HepG2 (cell line): ENCODE measurements around the gene PLXNA4. TPM values are rescaled to one million over a fixed set of nuclear protein-coding genes. Genes with fewer than 3 reads are reported as not detected.

ENCODE experiments used
- ATAC-seq: fragments of 200-7000 bp; cut with Tn5 transposase; 3 replicates; pipeline ENCODE4 v1.9.1; 2020; ENCODE audit warnings: mild to moderate bottlenecking, moderate library complexity
- BruUV-seq: library from RNA; stranded (reverse); fragments of 400-500 nt; replicated peaks from 2 replicates; lab custom pipeline; 2021; lab: Mats Ljungman, UMichigan
- CTCF ChIA-PET: fragments of 300-600 bp; formaldehyde crosslinking; extraction: SDS; loops from one replicate; lab custom pipeline; 2021; ENCODE audit warnings: low total read pairs, inconsistent platforms, low intra/inter-chr PET ratio; lab: Yijun Ruan, JAX
- POLR2A ChIA-PET: fragments of 350-600 bp; sonication (Branson Sonifier 250); formaldehyde crosslinking; loops from one replicate; lab custom pipeline; 2020; ENCODE audit warnings: antibody characterized with exemption, inconsistent platforms; lab: Yijun Ruan, JAX
- DNase-seq: peaks from one replicate; pipeline ENCODE4 v3.0.0-alpha.2; 2015; ENCODE audit warnings: low spot score
- FAIRE-seq: peaks from 3 replicates; lab custom pipeline; 2011; peaks lifted over from hg19 to GRCh38; lab: Jason Lieb, UNC
- H2AFZ ChIP-seq: one replicate; pipeline ENCODE4 v1.6.1; 2011; ENCODE audit warnings: low read length, inconsistent platforms
- H3K27ac ChIP-seq: fragments of 300-600 bp; 3 replicates; pipeline ENCODE4 v1.8.0; 2011; ENCODE audit warnings: mixed run types, mild to moderate bottlenecking, mixed read lengths, low read length, inconsistent platforms; ENCODE audit not compliant: insufficient read depth; ENCODE audit errors: extremely low read length
- H3K27me3 ChIP-seq, 2 experiments: fragments of 200-600 bp in 1 of 2; 2 replicates in 1 of 2; 3 replicates in 1 of 2; pipeline versions ENCODE4 v1.6.0 to v1.8.0; 2011; ENCODE audit warnings: low read length in 2 of 2, mild to moderate bottlenecking in 2 of 2, moderate library complexity in 2 of 2, inconsistent platforms in 1 of 2; ENCODE audit not compliant: insufficient read depth in 2 of 2, control insufficient read depth in 1 of 2
- H3K36me3 ChIP-seq, 2 experiments: fragments of 200-600 bp in 1 of 2; replicated peaks in 1 of 2; 2 replicates in 1 of 2; 3 replicates in 1 of 2; pipeline versions ENCODE4 v1.5.1 to v1.8.0; 2011; ENCODE audit warnings: low read length in 2 of 2, inconsistent platforms in 1 of 2; ENCODE audit not compliant: insufficient read depth in 2 of 2, control insufficient read depth in 1 of 2
- H3K4me1 ChIP-seq: 2 replicates; pipeline ENCODE4 v1.5.1; 2012; ENCODE audit warnings: low read length, inconsistent platforms; ENCODE audit not compliant: insufficient read depth
- H3K4me2 ChIP-seq: 2 replicates; pipeline ENCODE4 v1.6.0; 2011; ENCODE audit warnings: low read depth, low read length, inconsistent platforms
- H3K4me3 ChIP-seq, 3 experiments: fragments of 200-600 bp in 1 of 3; sonication (generic), shearing (Covaris generic) in 1 of 3; replicated peaks in 1 of 3; 2 replicates each; pipeline ENCODE4 v1.5.1; 2011 to 2016; ENCODE audit warnings: low read length in 3 of 3, inconsistent platforms in 2 of 3, low read depth in 2 of 3, mild to moderate bottlenecking in 2 of 3, control low read depth in 1 of 3, mixed read lengths in 1 of 3; ENCODE audit not compliant: insufficient read depth in 1 of 3
- H3K79me2 ChIP-seq: one replicate; pipeline ENCODE4 v1.6.1; 2011; ENCODE audit warnings: low read length, inconsistent platforms; ENCODE audit not compliant: insufficient read depth
- H3K9ac ChIP-seq: 2 replicates; pipeline ENCODE4 v1.6.0; 2011; ENCODE audit warnings: mild to moderate bottlenecking, low read depth, low read length, inconsistent platforms; ENCODE audit not compliant: insufficient read depth
- H3K9me3 ChIP-seq: 2 replicates; pipeline ENCODE4 v1.5.1; 2012; ENCODE audit warnings: mild to moderate bottlenecking, low read length
- H4K20me1 ChIP-seq: 2 replicates; pipeline ENCODE4 v1.6.0; 2011; ENCODE audit warnings: inconsistent platforms, mild to moderate bottlenecking, low read length, moderate library complexity; ENCODE audit not compliant: insufficient read depth
- FIP1L1 ChIP-seq: fragments of 200-400 bp; formaldehyde crosslinking; IDR thresholded peaks from 2 replicates; pipeline ENCODE4 v1.6.1; 2018; ENCODE audit warnings: low read depth, mild to moderate bottlenecking, low read length, moderate library complexity, borderline replicate concordance; ENCODE audit not compliant: insufficient read depth
- FOXM1 ChIP-seq: sonication (generic); formaldehyde crosslinking; IDR thresholded peaks from 2 replicates; pipeline ENCODE4 v1.5.0; 2020; ENCODE audit warnings: missing genetic modification reagents
- GABPA ChIP-seq, 2 experiments: IDR thresholded peaks; 2 replicates each; pipeline ENCODE4 v1.6.1; 2011 to 2016; ENCODE audit warnings: low read depth in 2 of 2, low read length in 1 of 2, missing biosample characterization in 1 of 2, missing genetic modification characterization in 1 of 2
- NFYC ChIP-seq: IDR thresholded peaks from 2 replicates; pipeline ENCODE4 v1.6.1; 2016; ENCODE audit warnings: missing genetic modification reagents, missing compliant biosample characterization
- PREB ChIP-seq: sonication (generic); formaldehyde crosslinking; IDR thresholded peaks from 2 replicates; pipeline ENCODE4 v1.4.0; 2020; ENCODE audit warnings: missing genetic modification reagents
- SP140L ChIP-seq: sonication (generic); formaldehyde crosslinking; IDR thresholded peaks from 2 replicates; pipeline ENCODE4 v1.4.0; 2020; ENCODE audit warnings: missing genetic modification reagents, borderline replicate concordance
- SRSF4 ChIP-seq: fragments of 200-400 bp; formaldehyde crosslinking; IDR thresholded peaks from one replicate; pipeline ENCODE4 v1.6.1; 2018; ENCODE audit warnings: mild to moderate bottlenecking, low read depth, low read length, moderate library complexity; ENCODE audit not compliant: poor library complexity, severe bottlenecking
- TCF12 ChIP-seq, 2 experiments: fragments of 450-650 bp in 1 of 2; sonication (generic) in 1 of 2; formaldehyde crosslinking in 1 of 2; IDR thresholded peaks; 2 replicates each; pipeline versions ENCODE4 v1.6.1 to v1.8.0; 2017 to 2022; ENCODE audit warnings: antibody characterized with exemption in 1 of 2, mild to moderate bottlenecking in 1 of 2, missing genetic modification reagents in 1 of 2, moderate library complexity in 1 of 2
- ZNF251 ChIP-seq: sonication (generic); formaldehyde crosslinking; IDR thresholded peaks from 2 replicates; pipeline ENCODE4 v1.9.0; 2021; ENCODE audit warnings: mild to moderate bottlenecking, missing genetic modification reagents
- ZNF367 ChIP-seq: sonication (generic); formaldehyde crosslinking; IDR thresholded peaks from 2 replicates; pipeline ENCODE4 v1.4.0; 2020; ENCODE audit warnings: missing genetic modification reagents, borderline replicate concordance
- ZNF674 ChIP-seq: sonication (generic); formaldehyde crosslinking; IDR thresholded peaks from 2 replicates; pipeline ENCODE4 v1.5.0; 2020; ENCODE audit warnings: low read depth, mild to moderate bottlenecking, missing genetic modification reagents
- WGBS: methylation state at CpG from one replicate; pipeline ENCODE4 v1.1.6; 2017; ENCODE audit warnings: low lambda C conversion rate; 5-methylcytosine and 5-hydroxymethylcytosine counted together
- in situ Hi-C: cut with HindIII; loops from 2 replicates; pipeline ENCODE4 v1.10.0; 2017; ENCODE audit warnings: low pct_unique_long_range_greater_than_20kb; ENCODE audit not compliant: extremely low pct_ligation_motif_present
- intact Hi-C: fragments of 100-400 bp; cut with micrococcal nuclease; formaldehyde crosslinking; loops from one replicate; pipeline ENCODE4 v1.10.0; 2022; ENCODE audit not compliant: unreplicated experiment
- polyA plus RNA-seq, 8 experiments: library from polyadenylated mRNA; depleted of rRNA in 3 of 8; stranded (reverse) in 7 of 8; unstranded in 1 of 8; fragments of >200 nt; fragmentation: Illumina TruSeq in 4 of 8; extraction: Trizol in 4 of 8; gene quantifications; 2 replicates each; pipeline versions ENCODE4 v1.2.1 to v1.2.3, GENCODE V29; 2011 to 2016; ENCODE audit warnings: low read depth in 4 of 8, missing spikeins in 1 of 8, mixed read lengths in 1 of 8; ENCODE audit not compliant: insufficient read depth in 1 of 8
- total RNA-seq, 5 experiments: library from RNA; depleted of rRNA; stranded (reverse); fragments of >200 nt; fragmentation: Illumina TruSeq; extraction: Trizol; gene quantifications; 2 replicates each; pipeline ENCODE4 v1.2.3, GENCODE V29; 2016; ENCODE audit warnings: low read depth in 1 of 5

The PLXNA4 gene
- total and polyA plus RNA-seq, 2 of the 13 experiments (the other 11 are each of a cell fraction or from before 2014, with no cell fraction given), result 0.01 to 0.04 TPM

- FAIRE-seq, result no peak
- no peaks in the 10 kb centered on the region for H3K9me3 ChIP-seq
- intact Hi-C loops, result no loop called here
- ChIA-PET CTCF (no interaction called here), POLR2A (no interaction called here)
- no peak overlapping the region for H2AFZ ChIP-seq
- no peak overlapping the region for H3K4me2 ChIP-seq
- peaks cover 3 to 60% of the 10 kb centered on the region in 2 experiments for H3K27me3 ChIP-seq
- no peak overlapping the region for H3K27ac ChIP-seq
- no peaks in the 10 kb centered on the region for H3K4me1 ChIP-seq
- WGBS, result 0% methylated on average over 5 of the region's 5 CpGs
- no peak for DNase-seq
- in situ Hi-C loops, result loop anchor here (10.0 kb wide), 1 partner anchor 211 kb away; no protein-coding TSS in a partner anchor
- no peaks in the 10 kb centered on the region for H3K79me2 ChIP-seq
- no peaks in the 10 kb centered on the region for H4K20me1 ChIP-seq
- H3K4me3 ChIP-seq, result no peak overlapping the region
- no peak overlapping the region for H3K9ac ChIP-seq
- H3K36me3 ChIP-seq, result no peaks in the 10 kb centered on the region
- BruUV-seq, result no TSS peak
- no peak for TF ChIP-seq GABPA (IDR thresholded peaks at IDR 0.05; ENCODE audit: low read depth, low read length)
- no peak for TF ChIP-seq GABPA (CRISPR knock-in tag; IDR thresholded peaks at IDR 0.05; ENCODE audit: low read depth)
- no peak for TF ChIP-seq SRSF4
- no peak for TF ChIP-seq FOXM1 (CRISPR knock-in tag)
- no peak for TF ChIP-seq SP140L (CRISPR knock-in tag)
- no peak for TF ChIP-seq TCF12 (IDR thresholded peaks at IDR 0.05)
- no peak for TF ChIP-seq TCF12 (CRISPR knock-in tag; IDR thresholded peaks at IDR 0.05)
- TF ChIP-seq FIP1L1, result no peak
- no peak for TF ChIP-seq ZNF674
- TF ChIP-seq PREB (CRISPR knock-in tag), result no peak
- no peak for TF ChIP-seq ZNF367 (CRISPR knock-in tag)
- no peak for TF ChIP-seq NFYC (CRISPR knock-in tag)
- TF ChIP-seq ZNF251 (CRISPR knock-in tag), result no peak
- ATAC-seq, result no peak
Observed at GRCh38 chr7:132155715-132156114, 420.6 kb downstream of the PLXNA4 start.
